DMS153 (cell line): ENCODE measurements around the gene AFTPH.

Experiments
- DNase-seq: peaks from one replicate; lab custom pipeline; 2025; lab: John Stamatoyannopoulos, UW

The AFTPH gene

DNA sequence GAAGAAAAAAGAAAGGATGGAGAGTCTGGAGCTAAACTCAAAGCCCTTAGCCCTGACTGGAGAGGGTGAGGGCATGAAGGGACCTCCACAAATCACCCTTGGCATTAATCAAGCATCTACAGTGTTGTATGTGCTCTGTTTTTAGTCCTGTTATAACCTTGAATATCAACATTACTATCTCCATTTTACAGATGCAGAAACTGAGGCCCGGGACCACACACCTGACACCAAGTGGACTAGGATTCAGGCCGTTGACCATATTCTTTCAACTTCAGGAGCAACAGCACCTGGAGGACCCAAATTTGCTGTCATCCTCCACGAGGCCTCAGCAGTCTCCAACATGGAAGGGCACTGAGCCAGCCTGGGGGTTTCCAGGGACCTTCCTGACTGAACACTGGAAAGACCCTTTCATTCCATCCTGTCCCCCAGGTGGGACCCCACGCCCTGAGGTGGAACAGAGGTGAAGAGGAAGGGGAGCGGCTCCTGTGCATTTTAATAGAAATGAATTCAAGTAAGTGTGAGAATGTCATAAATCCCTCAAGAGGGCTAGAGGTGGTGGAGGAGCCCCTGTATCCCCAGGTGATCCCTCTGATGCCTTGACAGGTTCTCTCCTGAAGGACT is 88.6 kb downstream of the AFTPH start:
- no peak for DNase-seq

DNA sequence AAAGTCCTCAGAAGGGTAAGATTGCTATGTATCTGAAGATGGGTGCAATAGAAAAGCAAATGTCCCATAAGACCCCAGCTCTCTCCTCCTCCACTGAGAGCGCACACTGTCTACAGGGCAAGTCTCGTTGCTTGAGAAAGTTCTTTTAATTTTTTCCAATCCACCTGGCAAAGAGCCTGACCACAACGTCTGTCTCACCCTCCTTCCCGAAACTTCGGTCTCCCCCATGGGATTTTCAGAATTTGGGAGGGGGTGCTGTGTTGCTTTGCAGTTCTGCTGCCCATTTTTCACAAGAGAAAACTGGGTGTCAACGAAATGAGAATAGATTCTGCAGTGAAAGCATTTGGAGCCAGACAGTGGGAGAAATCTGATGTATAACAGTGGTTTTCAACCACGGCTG is 89.1 kb downstream of the AFTPH start:
- DNase-seq = no peak

DNA sequence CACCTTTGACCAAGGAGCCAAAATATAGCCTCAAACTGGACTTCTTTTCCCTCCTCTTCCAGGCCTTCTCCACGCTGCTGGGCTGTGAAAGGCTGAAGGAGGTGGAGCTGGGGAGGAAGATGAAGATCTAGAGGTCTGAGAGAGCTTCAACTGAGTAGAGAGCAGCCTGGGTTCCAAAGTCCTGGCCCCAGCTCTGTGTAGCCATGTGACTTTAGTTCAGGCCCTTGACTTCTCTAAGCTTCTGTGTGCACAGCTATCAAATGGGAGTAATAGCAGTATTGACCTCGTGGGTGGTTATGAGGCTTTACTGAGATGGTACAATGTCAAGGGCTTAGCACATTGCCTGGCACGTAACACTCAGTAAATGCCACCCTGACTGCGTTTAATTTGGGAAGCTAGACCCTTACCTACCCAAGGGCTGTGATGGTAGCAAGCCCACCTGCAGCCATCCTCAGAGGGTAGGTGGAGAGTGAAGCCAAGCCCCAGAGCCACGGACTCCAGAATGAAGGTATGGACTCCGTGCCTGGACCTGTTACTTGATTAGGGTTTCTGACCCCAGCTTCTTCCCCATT is 91.2 kb downstream of the AFTPH start:
- no peak for DNase-seq

DNA sequence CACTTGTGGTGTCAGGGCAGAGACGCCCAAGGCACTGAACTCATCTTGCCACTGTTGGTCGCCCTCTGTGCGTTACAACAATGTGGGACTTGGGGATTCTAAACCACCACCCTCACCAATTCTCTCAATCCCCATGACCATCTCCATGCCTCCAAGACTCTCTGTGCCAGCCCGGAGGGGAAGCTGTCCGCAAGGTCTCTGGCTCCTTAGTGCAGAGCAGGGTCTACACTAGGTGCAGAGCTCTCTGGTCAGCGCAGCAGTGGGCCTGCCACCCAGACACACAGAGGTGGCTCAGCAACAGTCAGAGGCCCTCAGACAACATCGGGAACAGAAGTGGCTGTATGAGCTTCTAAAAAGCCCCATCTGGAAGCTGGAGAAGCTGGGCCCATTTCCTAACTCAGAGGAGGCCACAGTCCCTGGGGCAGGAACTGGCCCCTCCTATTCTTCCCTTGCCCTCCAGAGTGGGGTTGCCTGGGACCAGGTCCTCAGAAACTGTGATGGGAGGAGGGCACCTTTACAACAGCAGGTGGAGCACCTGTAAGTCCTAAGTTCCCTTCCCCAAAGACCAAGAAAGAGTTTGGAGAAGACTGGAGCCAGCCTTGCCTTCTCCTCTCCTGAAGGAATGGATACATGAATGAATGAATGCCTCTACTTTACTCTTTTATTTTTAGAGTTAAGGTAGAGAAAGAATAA is 91.9 kb downstream of the AFTPH start:
- no peak for DNase-seq

- DNase-seq = no peak
Measured at GRCh38 chr2:64617631-64618151, 93.6 kb downstream of the AFTPH start.

DNA sequence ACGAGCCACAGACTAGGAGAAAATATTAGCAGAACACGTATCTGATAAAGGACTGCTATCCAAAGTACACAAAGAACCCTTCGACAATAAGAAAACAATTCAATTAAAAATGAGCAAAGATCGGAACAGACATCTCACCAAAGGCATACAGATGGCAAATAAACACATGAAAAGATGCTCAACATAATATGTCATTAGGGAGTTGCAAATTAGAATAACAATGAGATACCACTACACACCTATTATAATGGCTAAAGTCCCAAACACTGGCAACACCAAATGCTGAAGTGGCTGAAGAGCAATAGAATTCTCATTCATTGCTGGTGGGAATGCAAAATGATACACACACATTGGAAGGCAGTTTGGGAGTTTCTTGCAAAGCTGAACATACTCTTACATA is 96.5 kb downstream of the AFTPH start:
- no peak for DNase-seq

DNA sequence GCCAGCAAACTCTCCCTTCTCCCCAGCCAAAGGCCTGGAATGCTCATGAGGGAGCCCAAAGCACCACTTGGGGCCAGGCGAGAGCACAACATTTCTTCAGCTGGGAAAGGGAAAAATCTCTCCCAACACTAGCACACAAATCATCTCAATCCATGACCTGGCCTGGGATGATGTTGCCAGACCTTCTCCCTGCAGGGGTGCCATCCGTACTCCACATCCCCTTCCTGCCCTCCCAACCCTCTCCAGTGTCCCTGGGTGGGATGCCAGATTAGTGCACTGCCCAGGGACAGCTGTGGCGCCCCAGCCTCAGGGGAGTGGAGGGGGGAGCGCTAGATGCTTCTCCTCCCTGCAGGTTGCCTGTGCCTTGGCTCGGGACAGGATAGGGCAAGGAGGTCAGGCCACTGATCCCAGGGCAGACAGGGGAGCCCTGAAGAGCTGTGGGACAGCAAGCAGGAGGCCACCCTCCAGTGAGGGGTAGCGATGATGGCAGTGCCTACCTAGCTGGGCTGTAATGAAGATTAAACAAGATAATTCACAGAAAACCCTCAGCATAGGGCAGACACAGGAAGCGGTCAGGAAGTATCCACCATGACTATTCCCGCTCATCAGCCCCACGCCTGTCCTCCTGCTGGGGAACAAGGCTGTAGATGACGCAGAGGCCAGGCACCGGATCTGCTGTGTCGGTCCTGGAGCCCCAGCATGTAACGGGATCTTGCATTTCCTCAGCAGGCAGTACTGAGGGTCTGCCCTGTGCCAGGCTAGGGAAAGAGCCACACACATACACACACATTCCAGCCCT is 98.5 kb downstream of the AFTPH start:
- DNase-seq = no peak

- no peak for DNase-seq
Measured at GRCh38 chr2:64623242-64623850, 99.2 kb downstream of the AFTPH start.

DNA sequence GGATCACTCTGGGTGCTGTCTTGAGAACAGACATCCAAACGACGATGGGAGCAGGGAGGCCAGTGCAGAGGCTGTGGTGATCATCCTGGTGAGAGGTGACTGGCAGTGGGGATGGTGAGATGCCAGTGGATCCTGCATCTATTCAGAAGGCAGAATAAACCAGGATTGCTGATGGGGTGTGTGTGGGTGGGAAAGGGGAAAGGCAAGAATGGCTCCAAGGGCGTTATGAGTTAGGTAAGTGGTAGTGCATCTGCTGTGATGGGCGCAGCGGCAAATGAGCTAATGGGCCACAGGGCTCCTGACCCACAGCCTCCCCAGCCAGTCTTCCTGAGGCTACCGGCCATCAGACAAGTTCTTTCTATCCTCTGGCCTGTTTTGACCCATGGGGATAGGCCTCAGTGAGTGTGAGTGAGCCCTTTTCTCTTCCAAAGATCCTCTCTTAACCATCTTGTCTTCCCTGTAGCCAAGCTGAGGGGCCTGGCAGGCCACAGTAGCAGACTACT is 100.0 kb downstream of the AFTPH start:
- no peak for DNase-seq

DNA sequence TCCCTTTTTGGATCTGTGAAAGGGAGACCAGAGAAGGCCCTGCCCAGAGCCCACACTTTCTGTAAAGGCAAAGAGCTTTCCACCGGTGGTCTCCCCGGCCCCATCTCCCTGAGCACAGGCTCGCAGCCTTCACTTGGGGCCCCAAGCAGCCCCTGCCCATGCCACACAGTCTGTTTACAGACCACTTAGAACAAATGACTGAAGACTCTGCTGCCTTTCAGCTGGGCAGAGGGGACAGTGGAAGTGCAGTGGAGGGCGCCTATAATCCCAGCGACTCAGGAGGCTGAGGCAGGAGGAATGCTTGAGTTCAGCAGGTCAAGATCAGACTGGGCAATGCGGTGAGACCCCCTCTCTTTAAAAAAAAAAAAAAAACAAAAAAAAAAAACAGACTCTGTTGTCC is 100.7 kb downstream of the AFTPH start:
- DNase-seq = no peak

DNA sequence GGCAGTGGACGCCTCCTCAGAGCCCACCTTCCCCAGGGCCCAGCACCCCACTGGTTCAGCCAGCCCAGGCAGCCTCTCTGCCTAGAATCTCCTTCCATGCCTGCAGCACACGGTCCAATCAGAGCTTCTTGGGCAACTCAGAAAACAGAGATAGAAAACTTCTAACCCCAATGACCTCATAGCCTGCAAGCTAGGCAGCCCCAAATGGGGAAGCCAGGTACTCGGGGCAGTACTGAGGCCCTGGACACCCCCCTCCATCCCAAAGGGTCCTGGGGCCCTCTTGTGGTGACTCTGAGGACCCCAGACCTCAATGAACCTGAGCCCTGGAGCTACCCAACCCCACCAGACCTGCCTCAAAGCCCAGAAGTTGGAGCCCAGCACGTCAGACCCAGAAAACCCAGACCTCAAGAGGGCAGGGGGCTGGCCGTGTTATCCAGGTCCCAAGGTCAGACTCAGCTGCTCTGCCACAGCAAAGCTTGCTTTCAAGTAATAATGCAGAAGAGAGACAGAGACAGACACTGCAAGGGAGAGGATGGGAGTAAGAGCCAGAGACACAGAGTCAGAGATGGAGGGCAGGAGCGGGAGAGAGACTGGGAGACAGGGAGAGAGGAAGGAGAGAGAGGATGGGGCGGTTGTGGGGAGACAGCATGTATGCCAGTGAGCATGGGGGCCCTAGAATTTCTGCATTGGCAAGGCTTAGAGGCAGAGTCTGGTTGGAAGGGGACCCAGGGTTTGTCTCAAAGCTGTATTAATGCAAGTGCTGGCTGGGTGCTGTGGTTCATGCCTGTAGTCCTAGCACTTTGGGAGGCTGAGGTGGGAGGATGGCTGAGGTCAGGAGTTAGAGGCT is 101.4 kb downstream of the AFTPH start:
- no peak for DNase-seq

DNA sequence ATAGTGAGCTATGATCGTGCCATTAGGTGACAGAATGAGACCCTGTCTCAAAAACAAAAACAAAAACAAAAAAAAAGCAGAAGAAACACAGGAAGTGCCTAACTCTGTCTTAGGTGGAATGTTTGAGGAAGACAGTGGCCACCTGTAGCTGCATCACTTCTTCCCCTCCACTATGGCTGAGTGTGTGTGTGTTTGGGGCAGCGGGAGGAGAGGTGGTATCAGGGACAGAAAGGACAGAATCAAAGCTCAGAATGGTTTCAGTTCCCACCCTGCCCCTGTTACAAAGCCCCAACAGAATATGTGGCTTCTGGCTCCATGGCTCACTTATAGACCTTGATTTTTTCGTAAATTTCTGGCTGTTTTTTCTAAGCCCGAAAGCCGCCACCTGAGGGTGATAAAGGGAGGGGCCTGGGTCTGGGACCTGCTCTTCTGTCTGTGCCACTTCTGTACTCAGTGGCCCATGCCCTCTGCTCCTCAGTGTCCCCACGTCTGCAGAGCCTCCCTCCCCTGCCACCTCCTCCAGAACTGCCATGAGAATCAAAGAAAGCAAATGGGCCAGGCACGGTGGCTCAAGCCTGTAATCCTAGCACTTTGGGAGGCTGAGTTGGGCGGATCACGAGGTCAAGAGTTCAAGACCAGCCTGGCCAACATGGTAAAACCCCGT is 102.2 kb downstream of the AFTPH start:
- DNase-seq = no peak

DNA sequence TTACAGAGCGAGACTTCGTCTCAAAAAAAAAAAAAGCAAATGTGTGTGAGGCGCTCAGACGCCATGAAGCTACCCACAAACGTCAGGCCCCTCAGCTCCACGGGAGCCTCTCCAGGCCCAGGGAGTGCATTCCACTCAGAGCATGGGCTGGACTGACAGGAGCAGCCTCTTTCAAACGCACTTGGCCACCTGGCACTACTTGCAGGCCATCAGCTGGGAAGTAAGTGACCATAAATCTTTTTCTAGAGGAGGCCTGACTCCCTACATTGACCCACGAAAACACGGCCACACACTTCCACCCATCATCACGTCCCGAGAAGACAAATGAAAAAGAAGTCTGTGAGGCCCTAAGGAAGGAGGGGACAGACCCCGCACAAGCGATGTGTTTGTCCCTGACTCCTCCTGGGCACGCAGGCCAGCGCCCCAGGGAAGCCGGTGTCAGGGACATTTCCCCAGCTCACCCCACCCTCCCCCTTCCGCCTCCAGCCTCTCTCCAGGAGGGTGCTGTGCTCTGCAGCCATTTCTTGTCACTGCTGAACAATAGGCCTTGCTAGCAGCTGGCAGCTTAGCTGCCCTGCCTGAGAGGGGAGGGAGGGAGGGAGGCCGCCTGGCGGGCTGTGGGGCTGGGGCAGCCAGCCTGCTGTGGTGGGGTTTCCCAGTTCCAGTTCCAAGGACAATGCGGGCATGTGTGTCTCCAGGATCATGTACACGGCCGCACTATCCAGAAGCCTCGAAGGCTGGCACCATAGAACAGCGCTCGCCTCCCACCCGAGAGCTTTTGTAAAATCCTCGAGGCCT is 103.0 kb downstream of the AFTPH start:
- DNase-seq = peak; percentile 68

DNA sequence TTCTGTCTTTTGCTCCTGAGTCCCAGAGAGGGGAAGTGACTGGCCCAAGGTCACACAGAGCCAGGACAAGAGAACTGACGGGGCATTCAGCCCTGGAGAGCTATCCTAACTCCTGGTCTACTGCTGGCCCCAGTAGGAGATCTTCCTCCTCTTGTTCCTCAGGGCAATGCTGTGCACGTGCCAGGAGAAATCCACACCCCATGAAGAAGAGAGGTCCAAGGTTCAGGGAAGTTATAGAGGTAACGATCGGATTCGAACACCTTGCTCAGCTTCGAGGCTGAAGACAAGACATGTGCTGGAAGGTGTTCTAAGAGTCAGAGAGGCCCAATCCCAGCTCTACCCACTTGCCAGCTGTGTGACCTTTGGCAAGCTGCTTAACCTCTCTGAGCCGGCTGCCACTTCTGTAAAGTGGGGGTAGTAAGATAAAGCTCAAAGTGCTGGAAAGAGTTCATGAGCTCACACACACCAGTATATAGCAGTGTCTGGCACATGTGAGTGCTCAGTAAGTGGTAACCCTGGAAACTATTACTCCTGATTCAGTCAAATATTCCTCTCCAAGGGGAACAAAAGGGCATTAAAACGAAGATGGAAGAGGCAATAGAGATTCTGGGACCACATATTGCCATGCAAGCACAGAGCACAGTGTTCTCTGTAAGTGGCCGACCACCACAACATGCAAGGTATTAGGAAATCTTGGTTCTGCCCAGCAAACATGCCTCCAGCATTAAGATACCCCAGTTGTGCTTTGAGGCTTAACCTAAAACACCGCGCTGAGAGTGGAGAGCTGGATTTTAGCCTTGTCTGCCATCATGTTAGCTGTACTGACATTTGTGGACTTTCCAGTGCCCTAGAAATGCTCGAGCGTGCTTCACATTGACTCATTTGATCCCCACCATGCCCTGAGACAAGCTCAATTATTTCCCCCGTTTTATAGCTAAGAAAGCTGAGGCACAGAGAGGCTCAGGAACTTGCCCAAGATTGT is 104.0 kb downstream of the AFTPH start:
- no peak for DNase-seq

DNA sequence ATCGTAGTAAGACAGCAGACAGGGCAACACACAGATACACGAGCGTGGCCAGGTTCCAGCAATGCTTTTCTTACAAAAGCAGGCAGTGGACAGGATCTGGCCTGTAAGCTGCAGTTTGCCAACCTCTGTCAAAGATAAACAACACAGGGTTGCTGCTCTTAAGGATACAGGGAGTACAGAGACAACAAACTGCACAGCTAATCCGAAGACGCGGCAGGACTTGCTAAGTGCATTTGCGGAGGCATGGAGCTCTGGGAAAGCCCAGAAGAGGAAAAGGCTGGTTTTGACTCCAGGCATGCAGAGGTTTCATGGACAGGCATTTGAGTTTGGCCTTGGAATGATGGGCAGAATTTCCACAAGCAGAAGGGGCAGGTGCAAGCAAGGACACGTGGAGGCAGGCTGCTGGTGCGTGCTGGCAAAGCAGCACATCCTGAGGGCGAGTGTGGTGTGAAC is 105.2 kb downstream of the AFTPH start:
- DNase-seq = no peak

DNA sequence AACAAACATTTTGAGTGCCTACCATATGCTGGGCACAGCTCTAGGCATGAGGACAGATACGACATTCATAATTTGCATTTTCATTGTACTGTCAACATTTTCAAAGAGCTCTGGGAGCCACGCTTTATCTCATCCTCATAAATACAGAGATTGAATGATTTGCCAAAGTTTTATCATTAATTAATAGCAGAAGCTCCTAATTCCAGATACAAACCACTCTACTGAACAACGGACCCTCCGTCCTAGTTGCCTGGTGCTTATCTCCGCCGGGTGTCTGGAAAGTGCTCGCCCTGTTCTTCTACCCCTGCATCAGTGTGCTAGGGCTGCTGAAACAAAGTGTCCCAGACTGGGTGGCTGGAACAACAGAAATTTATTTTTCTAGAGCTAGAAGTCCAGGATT is 105.7 kb downstream of the AFTPH start:
- DNase-seq = no peak

DNA sequence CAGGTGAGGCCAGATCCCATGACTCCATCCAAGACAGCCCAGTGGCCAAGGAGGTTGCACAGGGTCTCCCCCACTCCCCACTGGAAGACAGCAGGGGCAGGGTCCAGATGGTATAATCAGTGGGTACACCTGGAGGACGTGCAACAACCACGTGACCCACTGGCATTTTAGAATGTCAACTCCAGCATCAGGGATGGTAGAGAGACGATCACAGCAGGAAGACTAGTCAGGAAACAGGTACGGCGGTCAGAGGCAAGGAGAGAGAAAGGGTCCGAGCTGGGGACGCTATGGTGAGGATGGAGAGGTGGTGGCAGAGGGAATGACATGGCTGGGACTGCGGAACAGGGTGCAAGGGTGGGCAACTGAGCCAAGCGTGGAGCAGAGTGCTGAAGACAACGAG is 106.6 kb downstream of the AFTPH start:
- DNase-seq = no peak

DNA sequence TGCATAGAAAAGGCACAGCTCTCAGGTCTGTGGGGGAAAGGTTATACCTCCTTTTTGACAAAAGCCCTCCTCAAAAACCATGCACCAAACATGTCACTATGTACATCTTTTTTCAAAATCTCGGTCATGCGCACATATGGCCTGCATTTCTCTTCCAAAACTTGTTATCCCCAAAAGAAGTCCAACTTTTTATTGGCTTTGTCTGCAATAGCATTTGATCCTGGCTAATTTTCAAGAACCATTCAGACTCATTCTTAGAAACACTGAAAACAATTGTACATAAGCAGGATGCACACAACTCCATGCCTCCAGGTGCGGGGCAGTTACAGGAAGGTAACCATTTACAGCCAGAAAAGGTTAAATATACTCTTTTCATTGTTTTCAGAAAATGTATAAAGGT is 107.6 kb downstream of the AFTPH start:
- no peak for DNase-seq
